ENCODE data around the gene SLC12A3.
A peak's percentile ranks its signal among the peaks of the same experiment; 100 is the strongest.

The SLC12A3 gene

DNA sequence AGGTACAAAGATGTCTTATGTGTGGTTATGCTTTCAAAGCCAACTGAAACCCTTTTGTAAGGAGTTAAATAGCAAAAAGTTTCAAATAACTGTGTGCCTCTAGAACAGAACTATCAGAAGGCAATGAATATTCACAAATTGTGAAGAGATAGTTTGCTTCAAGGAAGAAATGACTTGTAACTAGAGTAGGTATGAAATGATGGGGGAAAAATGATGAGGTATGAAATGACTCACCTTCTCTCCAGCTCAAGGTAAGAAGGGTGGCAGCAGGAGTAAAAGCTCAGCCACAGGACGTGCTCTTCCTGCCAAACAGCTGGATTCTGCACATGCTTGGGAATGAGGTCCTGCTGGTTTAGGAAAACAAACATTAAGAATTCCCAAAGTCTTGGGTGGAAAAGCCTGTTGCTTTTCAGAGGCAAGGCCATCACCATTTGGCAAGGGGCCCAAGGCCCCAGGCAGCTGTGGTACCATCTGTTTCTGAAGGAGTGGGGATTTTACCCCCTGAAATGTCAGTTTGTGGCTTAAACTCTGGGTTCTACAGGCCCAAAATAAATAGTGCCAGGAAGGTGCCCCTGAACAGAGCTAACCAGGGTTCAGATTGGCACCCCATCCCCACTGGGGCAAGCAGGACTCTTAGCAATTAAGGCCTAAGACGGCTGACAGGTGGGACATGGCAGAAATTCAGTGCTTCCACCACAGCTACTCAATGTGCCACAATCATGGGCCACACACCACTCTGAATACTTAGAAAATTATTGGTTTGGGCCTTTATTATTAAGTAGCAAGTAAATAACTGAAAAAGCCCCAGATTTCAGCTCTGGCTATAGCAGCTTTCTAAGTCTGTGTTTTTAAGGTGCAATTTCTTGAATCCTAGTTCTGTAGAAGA lies 80.2 kb downstream of the SLC12A3 start:
- no peak for DNase-seq (ENCODE audit: low read depth)

DNA sequence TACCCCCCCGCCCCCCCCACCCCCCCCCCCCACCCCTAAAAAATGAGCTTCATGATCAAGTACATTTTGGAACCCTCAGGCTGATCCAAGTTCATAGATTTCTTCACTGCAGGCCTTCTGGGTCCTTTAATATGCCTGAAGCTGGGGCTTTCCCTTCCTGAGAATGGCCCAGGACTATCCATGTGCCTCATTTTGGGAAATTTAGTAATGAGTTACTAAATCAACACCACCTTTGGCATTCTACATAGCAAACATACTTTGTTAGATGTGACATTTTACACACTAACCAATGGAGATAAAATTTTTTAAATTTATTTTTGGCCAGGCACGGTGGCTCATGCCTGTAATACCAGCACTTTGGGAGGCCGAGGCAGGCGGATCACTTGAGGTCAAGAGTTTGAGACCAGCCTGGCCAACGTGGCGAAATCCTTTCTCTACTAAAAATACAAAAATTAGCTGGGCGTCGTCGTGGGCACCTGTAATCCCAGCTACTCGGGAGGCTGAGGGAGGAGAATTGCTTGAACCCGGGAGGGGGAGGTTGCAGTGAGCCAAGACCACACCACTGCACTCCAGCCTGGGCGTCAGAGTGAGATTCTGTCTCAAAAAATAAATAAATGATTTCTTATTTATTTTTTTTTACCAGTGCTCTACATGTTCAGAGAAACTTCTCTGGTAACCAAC lies 81.0 kb downstream of the SLC12A3 start:
- DNase-seq (ENCODE audit: low read depth), result no peak

DNA sequence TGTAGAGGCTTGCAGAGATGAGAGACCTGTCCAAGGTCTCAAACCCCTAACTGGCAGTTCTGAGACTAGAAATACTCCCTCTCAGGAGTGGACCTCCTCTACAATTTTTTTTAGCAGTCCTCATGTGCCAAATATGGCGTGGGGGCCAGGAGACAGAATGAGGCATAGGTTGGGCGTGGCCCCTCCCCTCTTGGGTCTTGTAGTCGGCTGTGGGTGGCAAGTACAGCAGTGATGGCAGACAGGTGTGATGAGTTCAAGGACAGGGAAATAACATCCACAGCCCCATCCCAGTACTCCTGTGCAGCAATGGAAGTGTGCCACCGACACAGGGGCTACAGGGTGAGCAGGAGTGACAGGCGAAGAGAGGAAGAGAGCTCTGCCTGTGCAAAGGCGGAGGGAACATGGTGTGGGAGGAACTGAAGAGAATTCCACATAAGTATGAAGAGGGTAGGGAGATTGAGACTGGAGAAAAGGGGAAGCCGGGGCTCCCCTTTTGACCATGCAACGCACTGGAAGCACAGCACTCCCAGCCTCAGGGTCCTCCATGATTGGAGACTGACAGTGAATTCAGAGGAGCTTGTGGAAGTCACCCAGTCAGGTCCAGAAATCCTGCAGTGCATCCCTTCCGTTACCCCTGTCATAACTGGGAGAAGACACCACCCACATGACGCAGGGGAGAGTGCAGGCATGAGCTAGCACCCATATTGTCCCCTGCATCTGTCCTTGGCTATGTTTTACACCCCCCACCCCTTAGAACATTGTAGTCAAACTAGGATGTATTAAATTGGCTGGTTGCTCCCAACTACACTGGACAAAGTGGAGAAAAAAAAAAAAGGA lies 82.0 kb downstream of the SLC12A3 start:
- DNase-seq (ENCODE audit: low read depth), result no peak

DNA sequence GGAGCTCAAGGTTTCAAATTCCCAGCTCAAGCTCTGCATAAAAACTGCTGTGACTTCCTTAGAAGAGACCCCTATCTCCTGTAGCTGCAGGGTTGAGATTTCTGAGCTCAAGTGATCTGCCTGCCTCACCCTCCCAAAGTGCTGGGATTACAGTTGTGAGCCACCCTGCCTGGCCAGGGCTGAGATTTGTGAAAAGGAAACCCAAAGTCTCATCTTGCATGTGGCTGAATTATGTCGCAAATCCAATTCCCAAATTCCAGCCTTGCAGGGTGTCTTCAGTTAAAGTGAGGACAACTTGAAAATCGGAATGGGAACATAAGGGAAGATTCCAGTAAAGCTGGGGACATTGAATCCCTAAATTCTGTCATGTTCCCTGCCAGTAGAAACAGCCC lies 82.6 kb downstream of the SLC12A3 start:
- no peak for DNase-seq (ENCODE audit: low read depth)

DNA sequence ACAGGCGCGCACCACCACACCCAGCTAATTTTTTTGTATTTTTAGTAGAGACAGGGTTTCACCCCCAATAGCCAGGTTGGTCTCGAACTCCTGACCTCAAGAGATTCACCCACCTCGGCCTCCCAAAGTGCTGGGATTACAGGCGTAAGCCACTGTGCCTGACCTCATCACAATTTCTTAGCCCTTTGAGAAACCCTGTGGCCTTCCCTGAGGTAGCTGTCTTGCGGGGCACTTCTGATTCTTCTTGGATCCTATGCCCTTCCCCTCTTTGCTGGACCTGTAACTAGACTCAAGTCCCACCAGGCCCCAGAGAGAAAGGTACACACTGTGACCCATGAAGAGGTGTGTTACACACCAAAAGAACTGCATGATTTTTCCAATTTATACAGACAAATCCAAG lies 83.2 kb downstream of the SLC12A3 start:
- DNase-seq (ENCODE audit: low read depth), result no peak

DNA sequence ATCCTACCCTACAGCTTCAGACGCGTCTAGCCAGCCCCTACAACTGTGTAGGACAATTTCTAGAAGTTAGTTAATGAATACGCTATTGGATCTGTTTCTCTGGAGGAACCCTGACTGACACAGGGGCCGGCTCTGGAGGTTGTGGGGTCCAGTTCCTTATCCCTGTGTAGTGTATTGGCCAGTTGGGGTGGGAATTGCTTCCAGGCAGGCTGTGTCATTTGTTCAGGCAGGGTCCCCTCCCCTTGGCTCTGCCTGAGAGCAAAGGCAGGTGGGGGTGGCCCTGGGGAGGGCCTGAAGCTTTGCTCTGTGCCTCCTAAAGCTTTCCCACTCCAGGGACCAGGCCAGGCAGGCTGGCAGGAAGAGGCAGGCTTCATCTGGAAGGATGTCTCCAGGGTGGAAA lies 85.0 kb downstream of the SLC12A3 start:
- DNase-seq (ENCODE audit: low read depth), result no peak

DNA sequence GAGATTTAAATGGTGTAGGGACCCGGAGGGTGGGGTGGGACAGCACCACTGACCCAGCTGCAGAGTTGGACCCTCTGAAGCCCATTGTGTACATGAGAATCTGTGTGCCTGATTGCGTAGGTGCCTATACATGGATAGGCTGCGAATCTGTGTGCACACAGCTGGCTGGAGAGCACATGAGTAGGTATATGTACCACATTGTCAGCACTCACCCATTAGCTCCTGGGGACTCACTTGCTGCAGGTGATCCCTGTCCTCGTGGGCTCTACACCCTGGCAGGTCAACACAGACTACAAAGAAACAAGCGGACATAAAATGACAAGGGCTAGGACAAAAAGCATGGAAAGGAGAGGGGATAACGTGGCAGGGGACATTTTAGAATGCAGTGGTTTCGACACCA lies 85.4 kb downstream of the SLC12A3 start:
- DNase-seq (ENCODE audit: low read depth), result no peak

DNA sequence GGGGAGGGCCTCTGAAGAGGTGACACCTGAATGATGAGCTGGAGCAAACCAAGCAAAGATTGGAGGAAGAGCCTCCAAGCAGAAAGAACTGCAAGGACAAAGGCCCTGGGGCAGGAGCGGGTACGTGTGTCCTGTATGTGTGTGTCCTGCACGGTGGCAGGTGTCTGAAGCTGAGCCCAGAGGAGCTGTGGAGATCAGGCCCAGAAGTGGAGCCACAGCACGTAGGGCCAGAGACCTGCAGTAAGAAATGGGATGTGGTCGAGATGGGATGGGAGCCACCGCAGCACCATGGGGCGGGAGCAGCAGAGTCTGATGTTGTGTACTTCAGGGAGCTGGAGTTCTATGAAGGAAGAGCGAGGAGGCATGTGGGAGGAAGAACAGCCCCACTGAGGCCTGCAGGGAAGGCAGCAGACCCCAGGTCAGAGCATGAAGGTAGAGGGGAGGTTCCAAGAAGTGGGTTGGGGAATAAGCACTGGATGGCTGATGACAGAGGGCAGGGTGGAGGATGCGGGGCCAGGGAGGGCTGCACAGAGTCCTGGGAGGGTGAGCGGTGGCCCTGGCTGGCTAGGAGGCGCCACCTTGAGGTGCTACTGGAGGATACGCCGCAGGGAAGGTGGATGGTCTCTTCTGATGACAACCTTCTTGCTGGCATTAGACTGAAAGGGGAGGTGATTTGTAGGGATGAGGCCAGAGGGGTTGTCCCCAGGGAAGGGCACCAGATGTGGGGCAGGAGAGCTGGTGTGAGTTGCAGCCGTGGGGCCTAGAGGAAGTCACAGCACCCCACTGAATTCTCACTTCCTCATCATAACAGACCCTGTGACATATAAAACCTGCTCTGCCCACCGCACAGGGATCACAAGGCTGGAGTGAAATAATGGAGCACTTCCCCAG lies 86.1 kb downstream of the SLC12A3 start:
- no peak for DNase-seq (ENCODE audit: low read depth)

DNA sequence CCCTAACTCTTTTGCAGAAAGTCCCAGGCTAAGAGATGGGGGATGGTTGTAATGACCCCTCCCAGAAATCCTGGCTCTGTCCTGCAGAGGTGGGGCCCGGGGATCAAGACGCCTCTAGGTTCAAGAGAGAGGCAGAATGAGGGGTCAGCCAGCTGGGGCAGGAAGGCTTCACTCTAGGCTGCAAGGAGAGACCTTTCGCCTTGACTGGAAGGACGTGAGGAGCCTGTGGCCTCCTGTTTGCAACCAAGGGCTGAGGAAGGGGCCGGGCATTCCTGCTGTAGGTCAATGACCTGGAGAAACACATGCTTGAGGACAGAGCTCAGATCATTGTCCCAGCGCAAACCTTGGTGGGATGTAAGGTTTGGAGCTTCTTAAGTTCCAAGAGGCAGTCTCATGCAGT lies 88.0 kb downstream of the SLC12A3 start:
- DNase-seq (ENCODE audit: low read depth), result no peak

DNA sequence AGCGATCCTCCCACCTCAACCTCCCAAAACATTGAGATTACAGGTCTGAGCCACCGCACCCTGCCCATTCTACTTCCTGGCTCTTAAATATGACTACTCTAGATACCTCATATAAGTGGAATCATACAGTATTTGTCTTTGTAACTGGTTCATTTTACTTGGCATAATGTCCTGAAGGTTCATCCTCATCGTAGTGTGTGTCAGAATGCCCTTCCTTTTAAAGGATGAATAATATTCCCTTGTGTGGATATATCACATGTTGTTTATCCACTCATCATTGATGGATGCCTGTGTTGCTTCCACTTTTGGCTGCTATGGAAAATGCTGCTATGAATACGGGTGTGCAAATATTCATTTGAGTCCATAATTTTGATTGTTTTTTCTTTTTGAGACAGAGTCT lies 91.1 kb downstream of the SLC12A3 start:
- no peak for DNase-seq (ENCODE audit: low read depth)

DNA sequence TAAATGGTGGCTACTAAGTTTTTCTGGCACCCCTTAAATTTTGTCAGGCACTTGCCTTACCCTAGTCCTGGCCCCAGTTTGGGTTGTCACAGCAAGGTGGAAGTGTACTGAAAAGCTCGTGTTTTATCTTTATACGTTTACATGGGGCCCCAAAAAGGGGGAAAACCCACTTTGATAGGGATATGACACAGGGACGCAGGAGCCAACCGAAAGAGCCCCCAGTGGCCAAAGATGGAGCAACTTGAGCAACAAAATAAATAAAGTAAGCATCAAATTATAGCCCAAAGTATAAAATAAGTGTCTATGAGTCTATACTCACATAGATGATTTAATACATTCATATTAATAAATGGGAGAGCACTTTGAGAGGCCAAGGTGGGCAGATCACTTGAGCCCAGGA lies 91.7 kb downstream of the SLC12A3 start:
- no peak for DNase-seq (ENCODE audit: low read depth)

DNA sequence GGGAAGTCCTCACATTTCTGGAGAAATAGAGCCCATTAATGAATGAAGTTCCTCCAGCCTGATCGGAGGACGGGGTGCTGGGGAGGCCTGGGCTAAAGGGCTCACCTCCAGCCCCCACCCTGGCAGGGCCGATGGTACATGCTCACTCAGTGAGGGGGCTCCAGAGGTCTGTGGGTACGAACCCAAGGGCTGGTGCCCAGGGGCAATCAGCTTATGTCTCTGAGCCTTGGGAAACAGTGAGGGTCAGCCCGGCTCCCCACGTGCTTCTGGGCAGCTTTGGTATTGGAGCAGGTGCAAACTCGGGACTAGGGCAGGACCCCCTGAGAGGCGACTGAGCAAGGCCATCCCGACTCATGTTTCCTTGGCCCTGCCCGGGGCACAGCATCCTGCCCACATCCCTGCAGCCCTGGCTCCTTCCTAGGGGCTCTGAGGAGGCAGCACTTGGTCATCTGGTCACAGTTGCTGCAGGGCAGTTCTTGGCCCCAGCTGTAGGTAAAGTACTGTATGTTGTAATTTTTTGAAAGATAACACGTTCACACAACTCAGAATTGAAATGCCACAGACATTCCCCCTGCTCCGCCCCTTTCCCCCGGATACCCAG lies 95.8 kb downstream of the SLC12A3 start:
- no peak for DNase-seq (ENCODE audit: low read depth)

DNA sequence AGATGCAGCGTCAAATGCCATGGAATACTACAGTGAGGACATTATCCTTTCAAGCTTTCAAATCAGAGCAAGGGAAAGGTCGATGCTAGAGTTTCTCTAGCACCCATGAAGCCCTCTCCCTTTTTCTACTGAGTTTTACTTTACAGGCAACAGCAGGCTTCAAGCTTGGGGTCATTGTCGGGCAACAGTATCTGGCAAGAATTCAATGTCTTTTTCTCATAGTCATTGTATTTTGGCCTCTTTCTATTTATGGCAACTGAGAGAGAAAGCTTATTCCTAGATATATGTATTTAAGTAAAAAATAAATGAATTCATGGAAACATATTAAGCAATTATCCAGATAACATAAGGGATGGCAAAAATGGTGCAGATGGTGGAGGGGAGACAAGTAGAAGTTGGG lies 96.4 kb downstream of the SLC12A3 start:
- DNase-seq (ENCODE audit: low read depth), result no peak

DNA sequence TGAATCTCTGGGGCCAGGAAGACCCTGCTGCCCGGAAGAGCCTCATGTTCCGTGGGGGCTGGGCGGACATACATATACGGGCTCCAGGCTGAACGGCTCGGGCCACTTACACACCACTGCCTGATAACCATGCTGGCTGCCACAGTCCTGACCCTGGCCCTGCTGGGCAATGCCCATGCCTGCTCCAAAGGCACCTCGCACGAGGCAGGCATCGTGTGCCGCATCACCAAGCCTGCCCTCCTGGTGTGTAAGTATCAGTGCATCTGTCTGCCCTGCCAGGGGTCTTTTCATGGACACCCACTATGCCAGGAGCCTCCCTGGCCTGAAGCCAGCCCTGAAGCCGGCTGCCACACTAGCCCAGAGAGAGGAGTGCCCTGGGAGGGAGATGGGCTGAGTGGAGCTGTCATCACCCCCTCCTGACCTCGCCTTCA lies 96.9 kb downstream of the SLC12A3 start, which contains the start of gene CETP:
Gene CETP (plus strand): TSS at position 100 of the 431 bp plus-strand sequence. CDS start 30 bp downstream, at position 130.
- DNase-seq (ENCODE audit: low read depth), result no peak

DNA sequence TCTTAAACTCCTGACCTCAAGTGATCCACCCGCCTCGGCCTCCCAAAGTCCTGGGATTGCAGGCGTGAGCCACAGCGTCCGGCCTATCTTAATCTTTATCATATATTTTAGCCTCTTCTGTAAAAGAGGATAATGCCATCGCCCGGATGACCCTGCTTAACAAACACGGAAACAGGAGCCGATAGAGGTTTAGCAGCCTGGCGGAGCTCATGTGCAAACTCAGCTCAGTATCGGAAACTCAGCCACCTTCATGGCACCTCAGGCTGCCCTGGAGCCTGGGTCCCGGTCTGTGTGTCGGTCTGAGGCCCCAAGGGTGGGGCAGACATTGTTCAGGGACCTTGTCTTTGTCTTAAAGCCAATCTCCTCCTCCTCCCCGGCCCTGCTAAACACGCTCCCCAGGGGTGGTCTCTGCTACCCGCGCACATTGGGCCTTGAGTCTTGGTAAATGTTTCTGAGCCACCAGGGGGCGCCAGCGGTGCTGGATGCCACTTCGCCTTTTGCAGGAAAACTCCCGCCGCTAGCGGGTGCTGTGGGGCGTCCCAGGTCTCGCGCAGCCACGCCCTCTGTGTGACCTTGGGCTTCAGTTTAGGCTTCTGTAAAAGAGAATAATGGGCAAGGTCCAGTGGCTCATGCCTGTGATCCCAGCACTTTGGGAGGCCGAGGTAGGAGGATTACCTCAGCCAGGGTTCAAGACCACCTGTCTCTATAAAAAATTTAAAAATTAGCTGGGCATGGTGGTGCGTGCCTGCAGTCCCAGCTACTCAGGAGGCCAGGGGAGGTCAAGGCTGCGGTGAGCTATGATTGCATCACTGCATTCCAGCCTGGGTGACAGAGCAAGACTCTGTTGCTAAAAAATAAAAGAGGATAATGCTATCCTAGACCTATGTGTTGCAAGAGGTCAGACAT lies 99.5 kb downstream of the SLC12A3 start:
- peak; percentile 54 for DNase-seq (ENCODE audit: low read depth)
